HFFc6 (cell line): ENCODE data around the gene DYNLT5. TPM values are rescaled to one million over a fixed set of nuclear protein-coding genes. Genes with fewer than 3 reads are reported as not detected.
"Not testable (repeated sequence)": the region's sequence is repeated elsewhere in the genome, so short reads cannot be mapped to it uniquely, and the experiment has no call there.

ENCODE experiments used
- DNase-seq: peaks from one replicate; pipeline ENCODE4 v3.0.0-alpha.2; 2018
- H3K27ac Mint-ChIP-seq: 2 replicates; pipeline ENCODE4 v1.8.0; 2020; ENCODE audit warnings: mild to moderate bottlenecking, mixed read lengths
- H3K27me3 Mint-ChIP-seq: 2 replicates; pipeline ENCODE4 v1.8.0; 2021; ENCODE audit warnings: mild to moderate bottlenecking, moderate library complexity, mixed read lengths; ENCODE audit not compliant: insufficient read depth
- H3K36me3 Mint-ChIP-seq: 2 replicates; pipeline ENCODE4 v1.8.0; 2021; ENCODE audit warnings: low read depth, mixed read lengths
- H3K4me1 Mint-ChIP-seq: 2 replicates; pipeline ENCODE4 v1.8.0; 2020; ENCODE audit warnings: low read depth, mixed read lengths
- H3K4me3 Mint-ChIP-seq: 2 replicates; pipeline ENCODE4 v1.8.0; 2020; ENCODE audit warnings: mild to moderate bottlenecking, moderate library complexity, mixed read lengths
- H3K9me3 Mint-ChIP-seq: 2 replicates; pipeline ENCODE4 v1.8.0; 2020; ENCODE audit warnings: mild to moderate bottlenecking, mixed read lengths
- CTCF ChIP-seq: fragments of 200-600 bp; sonication (generic); IDR thresholded peaks from 2 replicates; pipeline ENCODE4 v1.5.0; 2021; ENCODE audit warnings: antibody characterized with exemption, mild to moderate bottlenecking
- total RNA-seq, 6 experiments: library from RNA; stranded (reverse); fragmentation: NEBNext Ultra II Directional; extraction: Animal tissue kit (Norgen Biotek cat#: 25700); gene quantifications; 2 replicates in 1 of 6; 3 replicates in 5 of 6; pipeline ENCODE4 v1.2.3, GENCODE V29; 2021

The DYNLT5 gene
- total RNA-seq, 6 experiments from 2014 or later = 0.69 to 2.4 (median 1.8) TPM

GRCh38 chr1:66778266-66778665, 26.0 kb downstream of the DYNLT5 start:
- H3K27me3 Mint-ChIP-seq = peaks cover 14% of the 10 kb centered on the region

GRCh38 chr1:66778969-66779368, 26.7 kb downstream of the DYNLT5 start:
- H3K4me3 Mint-ChIP-seq = peak overlapping the region; percentile 59; the same call in 1 of the 2 replicates
- peaks cover 14% of the 10 kb centered on the region; the same call in 1 of the 2 replicates for H3K4me1 Mint-ChIP-seq
- TF ChIP-seq CTCF = no peak
- no peaks in the 10 kb centered on the region for H3K36me3 Mint-ChIP-seq
- no peak overlapping the region for H3K27ac Mint-ChIP-seq
- H3K27me3 Mint-ChIP-seq = peaks cover 14% of the 10 kb centered on the region
- no peak for DNase-seq
- peaks cover 11% of the 10 kb centered on the region for H3K9me3 Mint-ChIP-seq

More at GRCh38 chr1:66778266-66778665, 26.0 kb downstream of the DYNLT5 start:
- Mint-ChIP-seq H3K4me3 (no peak overlapping the region; the same call in 1 of the 2 replicates), H3K4me1 (peaks cover 14% of the 10 kb centered on the region; the same call in 1 of the 2 replicates), H3K36me3 (no peaks in the 10 kb centered on the region), H3K9me3 (peaks cover 10% of the 10 kb centered on the region), H3K27ac (no peak overlapping the region)
- TF ChIP-seq CTCF = no peak
- no peak for DNase-seq

- no peak for DNase-seq
- peaks cover 16% of the 10 kb centered on the region for H3K9me3 Mint-ChIP-seq
- no peaks in the 10 kb centered on the region for H3K36me3 Mint-ChIP-seq
- H3K4me1 Mint-ChIP-seq = peaks cover 14% of the 10 kb centered on the region; the same call in 1 of the 2 replicates
- H3K27ac Mint-ChIP-seq = no peak overlapping the region
- peak overlapping the region; percentile 59; the same call in 1 of the 2 replicates for H3K4me3 Mint-ChIP-seq
- H3K27me3 Mint-ChIP-seq = peaks cover 14% of the 10 kb centered on the region
- no peak for TF ChIP-seq CTCF
These were observed 27.3 kb downstream of the DYNLT5 start for GRCh38 chr1:66779475-66780078.

- DNase-seq, H3K27ac Mint-ChIP-seq, H3K4me1 Mint-ChIP-seq, H3K4me3 Mint-ChIP-seq, H3K36me3 Mint-ChIP-seq: not testable (repeated sequence)
- peaks cover 11% of the 10 kb centered on the region; the same call in 1 of the 2 replicates for H3K9me3 Mint-ChIP-seq
- H3K27me3 Mint-ChIP-seq = peaks cover 10% of the 10 kb centered on the region
These were observed 33.5 kb downstream of the DYNLT5 start for GRCh38 chr1:66785800-66786199.

GRCh38 chr1:66787641-66788040, 35.4 kb downstream of the DYNLT5 start:
- Mint-ChIP-seq H3K4me3 (no peak overlapping the region), H3K27ac (no peak overlapping the region), H3K4me1 (peaks cover 7% of the 10 kb centered on the region; the same call in 1 of the 2 replicates), H3K36me3 (no peaks in the 10 kb centered on the region), H3K9me3 (peaks cover 6% of the 10 kb centered on the region; the same call in 1 of the 2 replicates), H3K27me3 (peaks cover 2% of the 10 kb centered on the region)
- DNase-seq = no peak
- TF ChIP-seq CTCF = no peak

- no peak for TF ChIP-seq CTCF
- Mint-ChIP-seq H3K4me3 (no peak overlapping the region), H3K36me3 (no peaks in the 10 kb centered on the region), H3K9me3 (peaks cover 6% of the 10 kb centered on the region; the same call in 1 of the 2 replicates), H3K4me1 (peaks cover 7% of the 10 kb centered on the region; the same call in 1 of the 2 replicates), H3K27ac (no peak overlapping the region), H3K27me3 (no peaks in the 10 kb centered on the region; the same call in none of the 2 replicates)
- no peak for DNase-seq
These were observed 36.1 kb downstream of the DYNLT5 start for GRCh38 chr1:66788231-66788939.
